ENCODE results near the gene SETD6. TPM values are rescaled to one million over a fixed set of nuclear protein-coding genes. Genes with fewer than 3 reads are reported as not detected.

The SETD6 gene
- total RNA-seq, 1 donor from 2014 or later = 12.4 TPM

- intact Hi-C loops (cut with DNase I) = no loop called here
- peak; percentile 63 for DNase-seq (ENCODE audit: low spot score)
Measured at GRCh38 chr16:58506241-58507194, 8.8 kb upstream of the SETD6 start.

GRCh38 chr16:58507195-58507962, 7.9 kb upstream of the SETD6 start:
- intact Hi-C loops (cut with DNase I) = no loop called here
- DNase-seq (ENCODE audit: low spot score) = peak; percentile 71

GRCh38 chr16:58507963-58508670, 7.2 kb upstream of the SETD6 start:
- intact Hi-C loops (cut with DNase I) = no loop called here
- DNase-seq (ENCODE audit: low spot score) = no peak

- intact Hi-C loops (cut with DNase I) = no loop called here
- DNase-seq (ENCODE audit: low spot score) = no peak
Measured at GRCh38 chr16:58508671-58509251, 6.6 kb upstream of the SETD6 start.

GRCh38 chr16:58509256-58510096, 5.8 kb upstream of the SETD6 start:
- DNase-seq (ENCODE audit: low spot score) = no peak
- intact Hi-C loops (cut with DNase I) = no loop called here

- intact Hi-C loops (cut with DNase I) = no loop called here
- no peak for DNase-seq (ENCODE audit: low spot score)
Measured at GRCh38 chr16:58510097-58510775, 5.1 kb upstream of the SETD6 start.

GRCh38 chr16:58510776-58511628, 4.3 kb upstream of the SETD6 start:
- DNase-seq (ENCODE audit: low spot score) = no peak
- intact Hi-C loops (cut with DNase I) = no loop called here

GRCh38 chr16:58511933-58512815, 3.1 kb upstream of the SETD6 start:
- peak; percentile 89 for DNase-seq (ENCODE audit: low spot score)
- intact Hi-C loops (cut with DNase I) = no loop called here

GRCh38 chr16:58513874-58514273, 1.4 kb upstream of the SETD6 start:
- DNase-seq (ENCODE audit: low spot score) = no peak
- intact Hi-C loops (cut with DNase I) = no loop called here

- no peak for DNase-seq (ENCODE audit: low spot score)
- intact Hi-C loops (cut with DNase I) = loop anchor here (5.0 kb wide), 1 partner anchor 111 kb away; the partner anchor contains the start of gene CNOT1
Measured at GRCh38 chr16:58515871-58516767, 802 bp downstream of the SETD6 start.

GRCh38 chr16:58516768-58517107, 1.4 kb downstream of the SETD6 start:
- intact Hi-C loops (cut with DNase I) = loop anchor here (5.0 kb wide), 1 partner anchor 111 kb away; the partner anchor contains the start of gene CNOT1
- no peak for DNase-seq (ENCODE audit: low spot score)

- intact Hi-C loops (cut with DNase I) = loop anchor here (5.0 kb wide), 1 partner anchor 109 kb away; the partner anchor contains the start of gene CNOT1
- no peak for DNase-seq (ENCODE audit: low spot score)
Measured at GRCh38 chr16:58518083-58518979, 3.0 kb downstream of the SETD6 start.

- DNase-seq (ENCODE audit: low spot score) = no peak
- intact Hi-C loops (cut with DNase I) = loop anchor here (5.0 kb wide), 1 partner anchor 108 kb away; the partner anchor contains the start of gene CNOT1
Measured at GRCh38 chr16:58518980-58519368, 3.7 kb downstream of the SETD6 start.

- intact Hi-C loops (cut with DNase I) = loop anchor here (5.0 kb wide), 1 partner anchor 108 kb away; the partner anchor contains the start of gene CNOT1
Measured at GRCh38 chr16:58519707-58520106, 4.4 kb downstream of the SETD6 start.

More at GRCh38 chr16:58519707-58520106, 4.4 kb downstream of the SETD6 start:
- no peak for DNase-seq (ENCODE audit: low spot score)
